Adrenal gland (tissue), 12 donors: Measurements from ENCODE around the gene STT3B. TPM values are rescaled to one million over a fixed set of nuclear protein-coding genes. Genes with fewer than 3 reads are reported as not detected.

ENCODE experiments used
- DNase-seq, 7 donors: peaks; one replicate each; pipeline ENCODE4 v3.0.0-alpha.2; 2019 to 2020
- H3K27ac ChIP-seq, 5 donors: fragments of 200-600 bp; sonication (generic) in 4 of 5; 1 replicate in 3 of 5; 2 replicates in 2 of 5; pipeline versions ENCODE4 v1.5.1 to v1.8.0; 2016 to 2020; ENCODE audit warnings: mild to moderate bottlenecking in 1 of 5
- H3K27me3 ChIP-seq: fragments of 200-600 bp; 2 replicates; pipeline ENCODE4 v1.8.0; 2021
- H3K36me3 ChIP-seq, 2 donors: fragments of 200-600 bp; replicated peaks in 1 of 2; 1 replicate in 1 of 2; 2 replicates in 1 of 2; pipeline versions ENCODE4 v1.5.1 to v1.8.0; 2018 to 2022
- H3K4me1 ChIP-seq, 2 donors: fragments of 200-600 bp; replicated peaks in 1 of 2; 1 replicate in 1 of 2; 2 replicates in 1 of 2; pipeline versions ENCODE4 v1.5.1 to v1.8.0; 2018 to 2021
- H3K4me3 ChIP-seq, 4 donors: fragments of 200-600 bp; sonication (generic) in 3 of 4; one replicate each; pipeline ENCODE4 v1.5.1; 2016 to 2018
- H3K9me3 ChIP-seq, 3 donors: fragments of 200-600 bp; sonication (generic) in 1 of 3; replicated peaks in 1 of 3; 1 replicate in 2 of 3; 2 replicates in 1 of 3; pipeline versions ENCODE4 v1.5.1 to v1.8.0; 2016 to 2021
- CTCF ChIP-seq, 6 experiments: fragments of 450-650 bp in 4 of 6; fragments of 200-600 bp in 2 of 6; sonication (generic) in 1 of 6; IDR thresholded peaks; 1 replicate in 5 of 6; 2 replicates in 1 of 6; pipeline versions ENCODE4 v1.5.1 to v1.8.0; 2016 to 2021; ENCODE audit warnings: antibody characterized with exemption in 6 of 6, mild to moderate bottlenecking in 2 of 6, moderate library complexity in 1 of 6
- POLR2A ChIP-seq, 2 donors: fragments of 450-650 bp; IDR thresholded peaks; one replicate each; pipeline ENCODE4 v1.6.1; 2017; ENCODE audit warnings: antibody characterized with exemption in 2 of 2, mild to moderate bottlenecking in 2 of 2, moderate library complexity in 1 of 2
- WGBS, 4 donors: extraction: QIAGEN DNeasy Blood & Tissue Kit in 2 of 4; methylation state at CpG; one replicate each; pipeline versions ENCODE4 v1.1.5 to v1.1.7; 2013 to 2017; 5-methylcytosine and 5-hydroxymethylcytosine counted together
- intact Hi-C, 2 donors: fragments of 100-400 bp; cut with DNase I; formaldehyde crosslinking; loops; one replicate each; pipeline versions ENCODE4 v1.14.1 to v1.15.0; 2022 to 2023
- polyA plus RNA-seq, 3 donors: library from polyadenylated mRNA; stranded (reverse); fragments of 200-250 nt in 2 of 3; fragments of 350-450 nt in 1 of 3; fragmentation: Illumina TruSeq in 1 of 3; extraction: RNeasy Lipid Tissue Mini Kit (QIAGEN cat#74804) in 1 of 3; gene quantifications; one replicate each; pipeline ENCODE4 v1.2.3, GENCODE V29; 2013 to 2014
- total RNA-seq, 9 donors: library from RNA; depleted of rRNA in 4 of 9; stranded (reverse); fragments of >200 nt in 4 of 9; fragments of 120-200 nt in 1 of 9; fragmentation: NEBNext Ultra II Directional in 1 of 9; extraction: Animal tissue kit (Norgen Biotek cat#: 25700) in 1 of 9; gene quantifications; one replicate each; pipeline versions ENCODE4 v1.1.0 to v1.2.4, GENCODE V29; 2013 to 2023
- donor health status: healthy with polysubstance abuse.
- donor health status: Bipolar disorder and iron deficiency.
- donor health status: DM: yes; HTN: yes; CAD: no.
- donor health status: DM: no; HTN: no; CAD: no.
- donor health status: DM: no; HTN: no; CAD: no.
- donor health status: DM: yes; HTN: yes; CAD: no.

STT3B gene
- total and polyA plus RNA-seq, 12 donors = 38.0 to 141 (median 104) TPM

GRCh38 chr3:31671451-31671850 lies 138.7 kb downstream of the STT3B start:
- intact Hi-C loops = no loop called here
- no peak for DNase-seq
- TF ChIP-seq POLR2A (IDR thresholded peaks at IDR 0.05) = no peak
- TF ChIP-seq CTCF (IDR thresholded peaks at IDR 0.05) = no peak
- no peaks in the 10 kb centered on the region for H3K27me3 ChIP-seq
- peak overlapping the region in 1 of 5 donors; percentile 48 for H3K27ac ChIP-seq
- WGBS, 4 donors = 71 to 94% (median 85%) methylated on average over 1 to 2 of the region's 2 CpGs
- H3K9me3 ChIP-seq = no peaks in the 10 kb centered on the region
- no peaks in the 10 kb centered on the region for H3K36me3 ChIP-seq
- H3K4me1 ChIP-seq = peaks cover 4% of the 10 kb centered on the region in 2 donors
- H3K4me3 ChIP-seq = no peak overlapping the region

GRCh38 chr3:31671976-31672375 lies 139.3 kb downstream of the STT3B start:
- Histone ChIP-seq H3K4me3 (no peak overlapping the region), H3K9me3 (no peaks in the 10 kb centered on the region), H3K27me3 (no peaks in the 10 kb centered on the region), H3K27ac (peak overlapping the region in 1 of 5 donors; percentile 48), H3K36me3 (no peaks in the 10 kb centered on the region), H3K4me1 (peaks cover 4% of the 10 kb centered on the region in 2 donors)
- DNase-seq = peak in 1 of 7 donors; percentile 28
- 56 to 75% (median 64%) methylated on average over 5 to 6 of the region's 6 CpGs for WGBS, 4 donors
- intact Hi-C loops = no loop called here
- TF ChIP-seq CTCF (IDR thresholded peaks at IDR 0.05) (no peak), POLR2A (IDR thresholded peaks at IDR 0.05) (no peak)

- 88 to 100% (median 98%) methylated on average over 1 of the region's 1 CpG for WGBS, 4 donors
- intact Hi-C loops = no loop called here
- H3K36me3 ChIP-seq = no peaks in the 10 kb centered on the region
- H3K27ac ChIP-seq = no peak overlapping the region
- no peak for TF ChIP-seq CTCF (IDR thresholded peaks at IDR 0.05)
- TF ChIP-seq POLR2A (IDR thresholded peaks at IDR 0.05) = no peak
- no peak for DNase-seq
- peaks cover 4% of the 10 kb centered on the region in 2 donors for H3K4me1 ChIP-seq
- H3K9me3 ChIP-seq = no peaks in the 10 kb centered on the region
- no peaks in the 10 kb centered on the region for H3K27me3 ChIP-seq
- H3K4me3 ChIP-seq = no peak overlapping the region
These were observed 141.2 kb downstream of the STT3B start for GRCh38 chr3:31673950-31674349.

- H3K4me3 ChIP-seq = no peak overlapping the region
- DNase-seq = no peak
- no peaks in the 10 kb centered on the region for H3K9me3 ChIP-seq
- no peaks in the 10 kb centered on the region for H3K36me3 ChIP-seq
- no peak for TF ChIP-seq CTCF (IDR thresholded peaks at IDR 0.05)
- TF ChIP-seq POLR2A (IDR thresholded peaks at IDR 0.05) = no peak
- intact Hi-C loops = no loop called here
- WGBS, 4 donors = 89 to 93% (median 91%) methylated on average over 8 of the region's 8 CpGs
- H3K27me3 ChIP-seq = no peaks in the 10 kb centered on the region
- H3K27ac ChIP-seq = no peak overlapping the region
- peaks cover 0 to 4% of the 10 kb centered on the region in 2 donors for H3K4me1 ChIP-seq
These were observed 143.8 kb downstream of the STT3B start for GRCh38 chr3:31676556-31676955.
